DMS79 (cell line): ENCODE data around the gene LRIG1.

Experiments
- DNase-seq: peaks from one replicate; lab custom pipeline; 2025; lab: John Stamatoyannopoulos, UW

LRIG1 gene

DNA sequence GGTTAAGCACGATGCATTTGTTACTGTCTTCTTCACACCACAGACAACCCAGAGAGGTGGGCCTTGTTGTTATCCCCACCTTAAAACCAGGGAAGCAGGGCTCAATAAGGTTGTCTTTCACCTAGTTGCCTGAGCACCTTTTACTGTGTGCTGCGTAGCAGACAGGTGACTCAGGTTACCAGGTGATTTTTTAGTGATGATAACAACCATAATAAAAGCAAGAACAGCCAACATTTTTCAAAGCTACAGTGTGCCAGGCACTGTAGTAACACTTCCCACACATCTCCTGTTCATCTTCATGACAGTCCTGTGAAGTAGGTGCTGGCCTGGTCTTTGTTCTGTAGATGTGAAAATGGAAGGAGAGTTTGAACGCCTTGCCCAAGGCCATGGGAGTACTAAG is 147.8 kb downstream of the LRIG1 start:
- DNase-seq = no peak

DNA sequence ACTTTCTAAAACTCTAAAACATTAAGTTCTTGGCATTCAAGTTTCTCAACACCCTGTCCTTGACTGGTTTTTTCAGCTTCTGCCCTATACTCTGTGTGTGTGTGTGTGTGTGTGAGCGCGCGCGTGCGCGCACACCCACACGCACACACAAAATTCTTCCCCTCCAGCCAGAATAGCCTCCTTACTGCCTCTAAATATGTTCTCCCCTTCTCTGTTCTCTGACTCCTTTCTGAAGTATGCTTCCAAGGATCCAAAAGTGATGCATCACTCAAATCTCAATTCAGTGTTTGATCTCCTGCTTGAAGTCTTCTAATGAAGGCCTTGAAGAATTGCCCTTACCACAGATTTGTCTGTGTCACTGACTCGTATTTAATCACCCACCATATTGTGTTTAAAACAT is 150.2 kb downstream of the LRIG1 start:
- no peak for DNase-seq

DNA sequence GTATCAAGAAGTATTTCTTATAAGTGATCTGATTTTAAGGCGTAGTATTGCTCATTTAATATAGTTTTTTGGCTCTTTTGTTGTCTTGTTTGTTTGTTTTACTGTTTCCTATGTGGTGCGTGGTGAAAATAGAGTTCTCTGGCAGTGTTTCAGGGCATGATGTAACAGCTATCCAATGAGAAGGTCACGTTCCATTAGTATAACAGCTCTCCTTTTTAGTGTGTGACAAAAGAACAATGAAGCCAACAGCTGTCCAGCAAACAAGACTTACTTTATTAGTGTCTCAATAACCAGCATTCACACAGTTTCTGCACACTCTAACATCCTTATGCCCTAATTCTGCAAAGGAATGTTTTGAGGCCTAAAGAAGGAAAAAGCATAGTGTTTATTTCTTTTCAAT is 152.1 kb downstream of the LRIG1 start:
- no peak for DNase-seq

DNA sequence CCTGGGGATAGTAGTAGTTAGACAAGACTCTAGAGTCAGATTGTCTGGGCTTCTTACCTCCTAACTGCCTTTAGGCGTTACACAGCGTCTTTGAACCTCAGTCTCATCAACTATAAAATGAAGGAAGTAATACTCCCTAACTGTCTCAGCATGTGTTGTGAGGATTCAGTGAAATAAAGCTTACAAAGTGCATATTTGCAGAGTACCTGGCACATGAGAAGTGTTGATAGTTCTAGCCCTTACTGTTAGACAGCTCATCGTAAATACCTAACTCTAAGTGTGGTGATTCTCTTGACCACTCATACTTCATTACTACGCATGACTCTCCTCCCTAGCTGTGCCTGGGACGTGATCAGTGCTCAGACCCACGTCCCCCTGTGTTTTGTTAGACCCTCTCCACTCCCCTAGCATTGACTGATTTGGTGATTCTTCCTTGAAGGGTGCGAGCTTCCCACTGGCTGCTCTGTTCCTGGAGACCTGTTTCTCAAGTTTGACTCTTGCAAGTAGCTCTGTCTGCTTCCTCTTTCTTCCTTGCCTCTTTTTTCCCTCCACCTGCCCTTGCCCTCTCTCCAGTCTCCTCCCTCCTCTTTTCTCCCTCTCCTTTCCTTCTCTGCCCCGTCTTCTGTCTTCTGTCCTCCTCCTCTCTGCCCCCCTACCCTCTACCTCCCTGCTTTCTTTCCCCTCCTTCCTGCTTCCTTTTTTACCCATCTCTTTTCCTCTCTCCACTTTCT is 155.8 kb downstream of the LRIG1 start:
- DNase-seq = no peak

DNA sequence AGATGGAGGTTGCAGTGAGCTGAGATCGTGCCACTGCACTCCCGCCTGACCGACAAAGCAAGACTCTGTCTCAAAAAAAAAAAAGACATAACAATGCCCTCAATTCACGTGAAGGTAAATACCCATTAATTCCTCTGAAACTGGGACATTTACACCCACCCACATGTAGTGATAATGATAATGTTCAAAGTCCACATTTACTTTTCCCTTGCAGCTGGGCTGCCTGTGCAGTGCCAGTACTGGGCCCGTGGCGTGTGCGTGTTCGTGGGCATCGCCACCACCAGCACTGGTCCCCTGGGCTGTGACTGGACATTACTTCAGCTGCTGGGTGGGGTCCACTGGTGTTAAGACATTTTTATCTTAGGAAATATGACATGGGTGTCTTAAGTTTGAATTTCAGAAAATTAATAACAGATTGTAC is 156.4 kb downstream of the LRIG1 start:
- no peak for DNase-seq

DNA sequence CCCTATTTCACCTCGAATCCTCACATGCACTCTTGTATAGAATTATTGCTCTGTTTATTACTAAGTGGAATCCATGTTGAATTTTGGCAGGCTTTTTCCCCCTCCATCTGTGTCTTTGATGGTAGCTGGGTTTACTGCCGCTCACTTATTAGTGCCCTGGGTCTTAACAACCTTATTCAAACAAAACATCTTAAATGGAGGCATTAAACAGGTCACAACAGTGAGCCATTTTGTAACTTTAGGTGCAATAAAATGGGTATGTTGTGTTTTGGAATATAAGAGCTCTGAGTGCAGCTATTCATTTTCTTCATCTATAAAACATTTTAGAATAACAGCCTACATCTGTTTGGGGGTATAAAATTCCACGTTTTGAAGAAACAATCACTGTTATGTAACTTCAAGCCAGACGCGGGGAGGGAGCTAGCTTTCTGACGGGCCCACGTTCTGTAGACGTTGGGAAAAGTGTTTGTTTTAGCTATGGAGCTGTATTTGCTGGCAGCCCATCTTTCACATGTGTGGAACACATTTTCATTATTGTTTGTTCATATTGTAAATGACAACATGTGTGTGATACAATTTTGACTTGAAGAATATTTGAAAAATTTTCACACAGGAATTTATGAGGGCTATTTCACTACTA is 158.0 kb downstream of the LRIG1 start:
- no peak for DNase-seq

DNA sequence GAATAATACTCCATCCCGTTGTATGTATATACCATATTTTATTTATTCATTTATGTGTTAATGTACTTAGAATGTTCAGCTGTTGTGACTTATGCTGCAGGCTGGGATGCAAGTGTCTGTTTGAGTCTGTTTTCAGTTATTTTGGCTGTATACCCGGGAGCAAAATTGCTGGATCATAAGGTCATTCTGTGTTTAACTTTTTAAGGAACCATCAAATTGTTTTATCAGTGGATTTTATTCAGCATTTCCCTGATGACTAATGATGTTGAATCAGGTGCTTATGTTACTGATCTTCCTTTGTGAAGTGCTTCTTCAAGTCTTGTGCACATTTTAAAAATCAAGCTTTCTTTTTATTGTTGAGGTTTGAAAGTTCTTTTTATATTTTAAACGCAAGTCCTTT is 161.9 kb downstream of the LRIG1 start:
- DNase-seq = no peak

DNA sequence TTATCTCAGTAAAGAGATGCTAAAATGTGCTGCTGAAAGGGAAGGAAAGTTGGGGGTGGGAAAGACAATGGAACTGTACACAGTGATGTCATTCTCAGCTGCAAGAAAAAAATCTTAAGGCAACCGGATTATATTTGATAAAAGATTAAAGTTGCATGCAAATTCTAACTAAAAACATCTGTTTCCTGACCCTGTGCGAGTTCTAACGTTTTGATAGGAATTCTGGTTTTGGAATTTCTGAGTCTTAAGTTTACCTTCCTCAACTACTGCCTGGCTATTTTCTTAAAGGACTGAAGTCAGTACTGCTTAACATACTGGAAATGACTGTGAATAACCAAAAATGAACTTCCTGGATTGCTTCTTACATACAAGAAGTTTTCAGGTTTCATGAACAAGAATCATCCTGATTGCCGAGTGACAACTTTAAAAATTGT is 164.5 kb downstream of the LRIG1 start:
- no peak for DNase-seq

DNA sequence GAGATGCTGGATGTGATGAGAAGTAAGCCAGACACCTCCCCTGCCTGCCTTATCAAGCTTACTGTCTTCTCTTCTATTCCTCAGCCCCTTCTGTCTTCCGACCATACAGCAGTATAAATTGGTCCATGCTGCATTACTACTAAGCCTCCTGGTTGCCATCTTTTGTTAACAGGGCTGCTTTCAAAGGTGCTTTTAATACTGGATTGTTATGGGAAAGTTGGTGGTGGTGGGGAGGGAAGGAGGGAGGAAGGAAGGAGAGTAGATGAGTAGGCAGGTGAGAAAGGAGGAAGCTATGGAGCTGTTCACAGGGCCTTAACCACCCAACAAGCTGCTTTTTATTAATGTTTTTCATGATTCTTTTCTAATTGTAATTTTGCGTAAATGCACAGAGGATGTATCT is 165.2 kb downstream of the LRIG1 start:
- DNase-seq = no peak
